ENCODE data around the gene RHBDD2. TPM values are rescaled to one million over a fixed set of nuclear protein-coding genes. Genes with fewer than 3 reads are reported as not detected.
"Not testable (repeated sequence)": the region's sequence is repeated elsewhere in the genome, so short reads cannot be mapped to it uniquely, and the experiment has no call there.

RHBDD2 gene
- polyA plus RNA-seq, 1 donor (not counting 4 experiments of a cell fraction or from before 2014, with no cell fraction given): 24.1 TPM

DNA sequence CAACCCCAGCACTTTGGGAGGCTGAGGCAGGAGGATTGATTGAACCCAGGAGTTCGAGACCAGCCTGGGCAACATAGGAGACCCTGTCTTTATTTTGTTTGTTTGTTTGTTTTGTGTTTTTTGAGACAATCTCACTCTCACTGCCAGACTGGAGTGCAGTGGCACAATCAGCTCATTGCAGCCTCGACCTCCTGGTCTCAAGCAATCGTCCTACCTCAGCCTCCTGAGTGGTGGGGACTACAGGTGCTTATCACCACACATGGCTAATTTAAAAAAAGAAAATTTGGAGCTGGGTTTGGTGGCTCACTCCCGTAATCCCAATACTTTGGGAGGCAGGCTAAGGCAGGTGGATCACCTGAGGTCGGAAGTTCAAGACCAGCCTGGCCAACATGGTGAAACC, 34.7 kb upstream of the RHBDD2 start:
- Histone ChIP-seq H3K79me2 (ENCODE audit: control insufficient read depth, insufficient read depth, low read length) (no peaks in the 10 kb centered on the region), H3K36me3 (ENCODE audit: control insufficient read depth in 2 of 2, extremely low read depth in 1 of 2, insufficient read depth in 2 of 2, low read length in 2 of 2) (no peaks in the 10 kb centered on the region), H2AFZ (ENCODE audit: control insufficient read depth, low read length) (no peak overlapping the region), H3K9me3 (ENCODE audit: control insufficient read depth, low read depth, low read length) (no peaks in the 10 kb centered on the region), H4K20me1 (ENCODE audit: control insufficient read depth, extremely low read depth, insufficient read depth, low read length) (no peaks in the 10 kb centered on the region), H3K27ac (ENCODE audit: control insufficient read depth, insufficient read depth, low read length) (no peak overlapping the region), H3K9me1 (ENCODE audit: control insufficient read depth, extremely low read depth, insufficient read depth, low read length) (no peaks in the 10 kb centered on the region), H3K9ac (ENCODE audit: control insufficient read depth, extremely low read depth, insufficient read depth, low read length) (no peak overlapping the region), H3K4me2 (ENCODE audit: control insufficient read depth, extremely low read depth, insufficient read depth, low read depth, low read length) (no peak overlapping the region), H3K4me3 (ENCODE audit: control insufficient read depth in 2 of 3, extremely low read depth in 1 of 3, insufficient read depth in 2 of 3, low read depth in 1 of 3, low read length in 3 of 3) (no peak overlapping the region), H3K4me1 (ENCODE audit: control insufficient read depth, extremely low read depth, insufficient read depth, low read length) (peaks cover 12% of the 10 kb centered on the region), H3K27me3 (ENCODE audit: control insufficient read depth, extremely low read depth, insufficient read depth, low read length) (no peaks in the 10 kb centered on the region)
- TF ChIP-seq, protein P1, sequence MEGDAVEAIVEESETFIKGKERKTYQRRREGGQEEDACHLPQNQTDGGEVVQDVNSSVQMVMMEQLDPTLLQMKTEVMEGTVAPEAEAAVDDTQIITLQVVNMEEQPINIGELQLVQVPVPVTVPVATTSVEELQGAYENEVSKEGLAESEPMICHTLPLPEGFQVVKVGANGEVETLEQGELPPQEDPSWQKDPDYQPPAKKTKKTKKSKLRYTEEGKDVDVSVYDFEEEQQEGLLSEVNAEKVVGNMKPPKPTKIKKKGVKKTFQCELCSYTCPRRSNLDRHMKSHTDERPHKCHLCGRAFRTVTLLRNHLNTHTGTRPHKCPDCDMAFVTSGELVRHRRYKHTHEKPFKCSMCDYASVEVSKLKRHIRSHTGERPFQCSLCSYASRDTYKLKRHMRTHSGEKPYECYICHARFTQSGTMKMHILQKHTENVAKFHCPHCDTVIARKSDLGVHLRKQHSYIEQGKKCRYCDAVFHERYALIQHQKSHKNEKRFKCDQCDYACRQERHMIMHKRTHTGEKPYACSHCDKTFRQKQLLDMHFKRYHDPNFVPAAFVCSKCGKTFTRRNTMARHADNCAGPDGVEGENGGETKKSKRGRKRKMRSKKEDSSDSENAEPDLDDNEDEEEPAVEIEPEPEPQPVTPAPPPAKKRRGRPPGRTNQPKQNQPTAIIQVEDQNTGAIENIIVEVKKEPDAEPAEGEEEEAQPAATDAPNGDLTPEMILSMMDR (optimal IDR thresholded peaks at IDR 0.05 in 1 of 3, IDR thresholded peaks at IDR 0.05 in 1 of 3, conservative IDR thresholded peaks at IDR 0.05 in 1 of 3; ENCODE audit: extremely low read depth in 1 of 3, insufficient read depth in 2 of 3, low read length in 3 of 3): no peak
- no peak for TF ChIP-seq EZH2 (IDR thresholded peaks at IDR 0.05; ENCODE audit: low read length)
- no peak for FAIRE-seq
- DNase-seq (ENCODE audit: low read depth, low spot score): no peak
- dilution Hi-C loops (cut with MboI; ENCODE audit: extremely low pct_ligation_motif_present, low sequenced_read_pairs): no loop called here

GRCh38 chr7:75845132-75845531, 33.7 kb upstream of the RHBDD2 start:
- H3K9me3 ChIP-seq (ENCODE audit: control insufficient read depth, low read depth, low read length); H3K27ac ChIP-seq (ENCODE audit: control insufficient read depth, insufficient read depth, low read length); H3K4me2 ChIP-seq (ENCODE audit: control insufficient read depth, extremely low read depth, insufficient read depth, low read depth, low read length); H3K9ac ChIP-seq (ENCODE audit: control insufficient read depth, extremely low read depth, insufficient read depth, low read length); DNase-seq (ENCODE audit: low read depth, low spot score); H3K36me3 ChIP-seq (ENCODE audit: control insufficient read depth in 2 of 2, extremely low read depth in 1 of 2, insufficient read depth in 2 of 2, low read length in 2 of 2); H3K79me2 ChIP-seq (ENCODE audit: control insufficient read depth, insufficient read depth, low read length); H4K20me1 ChIP-seq (ENCODE audit: control insufficient read depth, extremely low read depth, insufficient read depth, low read length); dilution Hi-C loops (cut with MboI; ENCODE audit: extremely low pct_ligation_motif_present, low sequenced_read_pairs); H3K9me1 ChIP-seq (ENCODE audit: control insufficient read depth, extremely low read depth, insufficient read depth, low read length); H3K4me3 ChIP-seq (ENCODE audit: control insufficient read depth in 2 of 3, extremely low read depth in 1 of 3, insufficient read depth in 2 of 3, low read depth in 1 of 3, low read length in 3 of 3); H2AFZ ChIP-seq (ENCODE audit: control insufficient read depth, low read length); FAIRE-seq; H3K27me3 ChIP-seq (ENCODE audit: control insufficient read depth, extremely low read depth, insufficient read depth, low read length): not testable (repeated sequence)
- peaks cover 12% of the 10 kb centered on the region for H3K4me1 ChIP-seq (ENCODE audit: control insufficient read depth, extremely low read depth, insufficient read depth, low read length)

DNA sequence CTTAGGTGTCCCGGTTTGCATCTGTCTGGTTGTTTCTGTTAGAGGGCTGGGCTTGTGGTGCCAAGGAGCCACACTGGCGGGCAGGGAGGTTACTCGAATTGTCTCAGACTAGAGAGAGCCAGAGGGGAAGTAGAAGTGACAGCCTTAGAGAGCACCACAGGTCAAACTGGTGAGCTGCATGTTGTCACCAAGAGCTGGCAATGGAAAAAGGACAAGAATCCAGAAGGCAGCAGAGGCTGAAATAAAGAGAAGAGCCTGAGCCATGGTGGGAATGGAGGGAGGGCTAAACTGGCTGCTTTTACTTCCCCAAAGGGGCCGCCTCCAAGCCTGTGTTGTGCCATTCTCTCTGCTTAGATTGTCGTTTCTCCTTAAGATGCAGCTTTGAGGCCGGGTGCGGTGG, 31.1 kb upstream of the RHBDD2 start:
- dilution Hi-C loops (cut with MboI; ENCODE audit: extremely low pct_ligation_motif_present, low sequenced_read_pairs): no loop called here
- FAIRE-seq (no peak), DNase-seq (ENCODE audit: low read depth, low spot score) (no peak)
- H3K4me2 ChIP-seq (ENCODE audit: control insufficient read depth, extremely low read depth, insufficient read depth, low read depth, low read length): no peak overlapping the region
- no peaks in the 10 kb centered on the region for H3K27me3 ChIP-seq (ENCODE audit: control insufficient read depth, extremely low read depth, insufficient read depth, low read length)
- no peaks in the 10 kb centered on the region for H3K9me3 ChIP-seq (ENCODE audit: control insufficient read depth, low read depth, low read length)
- peaks cover 8% of the 10 kb centered on the region for H3K4me1 ChIP-seq (ENCODE audit: control insufficient read depth, extremely low read depth, insufficient read depth, low read length)
- TF ChIP-seq, protein P1 (optimal IDR thresholded peaks at IDR 0.05 in 1 of 3, IDR thresholded peaks at IDR 0.05 in 1 of 3, conservative IDR thresholded peaks at IDR 0.05 in 1 of 3; ENCODE audit: extremely low read depth in 1 of 3, insufficient read depth in 2 of 3, low read length in 3 of 3): no peak
- no peak for TF ChIP-seq EZH2 (IDR thresholded peaks at IDR 0.05; ENCODE audit: low read length)
- H3K79me2 ChIP-seq (ENCODE audit: control insufficient read depth, insufficient read depth, low read length): no peaks in the 10 kb centered on the region
- no peak overlapping the region for H3K27ac ChIP-seq (ENCODE audit: control insufficient read depth, insufficient read depth, low read length)
- H3K4me3 ChIP-seq (ENCODE audit: control insufficient read depth in 2 of 3, extremely low read depth in 1 of 3, insufficient read depth in 2 of 3, low read depth in 1 of 3, low read length in 3 of 3): no peak overlapping the region
- no peak overlapping the region for H3K9ac ChIP-seq (ENCODE audit: control insufficient read depth, extremely low read depth, insufficient read depth, low read length)
- H3K9me1 ChIP-seq (ENCODE audit: control insufficient read depth, extremely low read depth, insufficient read depth, low read length): no peaks in the 10 kb centered on the region
- no peak overlapping the region for H2AFZ ChIP-seq (ENCODE audit: control insufficient read depth, low read length)
- no peaks in the 10 kb centered on the region for H4K20me1 ChIP-seq (ENCODE audit: control insufficient read depth, extremely low read depth, insufficient read depth, low read length)
- H3K36me3 ChIP-seq (ENCODE audit: control insufficient read depth in 2 of 2, extremely low read depth in 1 of 2, insufficient read depth in 2 of 2, low read length in 2 of 2): no peaks in the 10 kb centered on the region

All from keratinocyte (primary cell).